ENCODE results near the gene IFT20. TPM values are rescaled to one million over a fixed set of nuclear protein-coding genes. Genes with fewer than 3 reads are reported as not detected.

Gene IFT20
- total RNA-seq, 4 donors from 2014 or later: 7.2 to 46.0 (median 32.4) TPM

GRCh38 chr17:28344435-28344901 is 9.2 kb upstream of the IFT20 start:
- no peak for DNase-seq
- H3K27ac ChIP-seq: no peak overlapping the region
- 95 to 100% methylated on average over 3 to 19 of the region's 19 CpGs for WGBS, 2 donors (ENCODE audit: low coverage in 1 of 2)
- no peaks in the 10 kb centered on the region for H3K4me1 ChIP-seq
- in situ Hi-C loops (cut with MboI; ENCODE audit: low pct_ligation_motif_present in 1 of 4, low pct_unique_long_range_greater_than_20kb in 1 of 4, low sequenced_read_pairs in 3 of 4): no loop called here
- no peak overlapping the region for H3K4me3 ChIP-seq
- peaks cover 0 to 55% (median 31%) of the 10 kb centered on the region in 4 donors for H3K36me3 ChIP-seq
- intact Hi-C loops (cut with DNase I; ENCODE audit: low total_unique reads): no loop called here
- TF ChIP-seq EP300 (IDR thresholded peaks at IDR 0.05; ENCODE audit: low read depth): no peak
- TF ChIP-seq POLR2AphosphoS5 (IDR thresholded peaks at IDR 0.05): no peak
- no peak for TF ChIP-seq POLR2A (IDR thresholded peaks at IDR 0.05)
- no peak for TF ChIP-seq CTCF (IDR thresholded peaks at IDR 0.05)
- H3K27me3 ChIP-seq: no peaks in the 10 kb centered on the region
- H3K9me3 ChIP-seq: no peaks in the 10 kb centered on the region

- TF ChIP-seq CTCF (IDR thresholded peaks at IDR 0.05) (no peak), POLR2AphosphoS5 (IDR thresholded peaks at IDR 0.05) (no peak), EP300 (IDR thresholded peaks at IDR 0.05; ENCODE audit: low read depth) (no peak), POLR2A (IDR thresholded peaks at IDR 0.05) (no peak)
- Histone ChIP-seq H3K4me1 (no peaks in the 10 kb centered on the region), H3K27ac (no peak overlapping the region), H3K36me3 (peaks cover 0 to 55% (median 30%) of the 10 kb centered on the region in 4 donors), H3K9me3 (no peaks in the 10 kb centered on the region), H3K4me3 (no peak overlapping the region), H3K27me3 (no peaks in the 10 kb centered on the region)
- DNase-seq: no peak
- in situ Hi-C loops (cut with MboI; ENCODE audit: low pct_ligation_motif_present in 1 of 4, low pct_unique_long_range_greater_than_20kb in 1 of 4, low sequenced_read_pairs in 3 of 4) (no loop called here), intact Hi-C loops (cut with DNase I; ENCODE audit: low total_unique reads) (no loop called here)
- 85 to 90% methylated on average over 2 to 9 of the region's 9 CpGs for WGBS, 2 donors (ENCODE audit: low coverage in 1 of 2)
Measured at GRCh38 chr17:28344011-28344410, 8.7 kb upstream of the IFT20 start.

DNA sequence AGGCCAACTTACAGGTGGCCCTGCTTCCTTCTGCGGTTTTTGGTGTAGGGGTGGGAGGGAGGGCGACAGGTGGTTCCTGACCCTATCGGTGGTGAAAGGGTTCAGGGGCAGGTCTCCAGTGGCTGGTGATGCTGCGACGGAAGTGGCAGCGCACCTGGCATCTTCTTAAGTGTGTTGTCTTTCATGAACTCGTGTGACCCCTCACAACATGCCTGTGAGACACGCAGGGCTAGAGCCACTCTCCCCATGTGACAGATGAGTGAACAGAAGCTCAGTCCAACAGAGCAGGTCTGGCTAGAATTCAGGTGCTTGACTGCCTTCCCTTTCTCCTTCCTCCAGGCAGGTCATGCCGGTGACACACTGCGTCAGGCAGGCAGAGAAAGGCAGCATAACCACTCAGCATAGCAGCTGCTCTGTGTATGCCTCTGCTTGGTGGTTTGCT is 8.2 kb upstream of the IFT20 start:
- 81 to 92% methylated on average over 2 to 10 of the region's 10 CpGs for WGBS, 2 donors (ENCODE audit: low coverage in 1 of 2)
- intact Hi-C loops (cut with DNase I; ENCODE audit: low total_unique reads) (no loop called here), in situ Hi-C loops (cut with MboI; ENCODE audit: low pct_ligation_motif_present in 1 of 4, low pct_unique_long_range_greater_than_20kb in 1 of 4, low sequenced_read_pairs in 3 of 4) (no loop called here)
- H3K27ac ChIP-seq: no peak overlapping the region
- peaks cover 0 to 54% (median 28%) of the 10 kb centered on the region in 4 donors for H3K36me3 ChIP-seq
- TF ChIP-seq EP300 (IDR thresholded peaks at IDR 0.05; ENCODE audit: low read depth) (no peak), CTCF (IDR thresholded peaks at IDR 0.05) (no peak), POLR2A (IDR thresholded peaks at IDR 0.05) (no peak), POLR2AphosphoS5 (IDR thresholded peaks at IDR 0.05) (no peak)
- no peaks in the 10 kb centered on the region for H3K9me3 ChIP-seq
- DNase-seq: no peak
- no peak overlapping the region for H3K4me3 ChIP-seq
- H3K27me3 ChIP-seq: no peaks in the 10 kb centered on the region
- no peaks in the 10 kb centered on the region for H3K4me1 ChIP-seq

- H3K27me3 ChIP-seq: no peaks in the 10 kb centered on the region
- no peak for DNase-seq
- 88% methylated on average over 14 of the region's 14 CpGs; no CpG with 5 or more reads in 1 of the 2 donors for WGBS, 2 donors (ENCODE audit: low coverage in 1 of 2)
- intact Hi-C loops (cut with DNase I; ENCODE audit: low total_unique reads): no loop called here
- H3K4me3 ChIP-seq: no peak overlapping the region
- no peak overlapping the region for H3K27ac ChIP-seq
- peaks cover 0 to 10% (median under 1%) of the 10 kb centered on the region in 4 donors for H3K4me1 ChIP-seq
- in situ Hi-C loops (cut with MboI; ENCODE audit: low pct_ligation_motif_present in 1 of 4, low pct_unique_long_range_greater_than_20kb in 1 of 4, low sequenced_read_pairs in 3 of 4): no loop called here
- TF ChIP-seq CTCF (IDR thresholded peaks at IDR 0.05): no peak
- TF ChIP-seq EP300 (IDR thresholded peaks at IDR 0.05; ENCODE audit: low read depth): no peak
- TF ChIP-seq POLR2A (IDR thresholded peaks at IDR 0.05): no peak
- H3K9me3 ChIP-seq: no peaks in the 10 kb centered on the region
- peaks cover 0 to 42% (median 23%) of the 10 kb centered on the region in 4 donors for H3K36me3 ChIP-seq
Measured at GRCh38 chr17:28342313-28342712, 7.0 kb upstream of the IFT20 start.
